ENCODE results near the gene LPCAT4. TPM values are rescaled to one million over a fixed set of nuclear protein-coding genes. Genes with fewer than 3 reads are reported as not detected.
"Not testable (repeated sequence)": the region's sequence is repeated elsewhere in the genome, so short reads cannot be mapped to it uniquely, and the experiment has no call there.

Gene LPCAT4
- total RNA-seq (2021): 46.8 and 67.0 TPM in 2 replicates
- percentile 55 among the genes with signal in this experiment for Bru-seq, nascent RNA
- percentile 80 among the genes with signal in this experiment for BruChase-seq, experiment 1, labeled RNA remaining after a 2-hour chase
- percentile 75 among the genes with signal in this experiment for BruChase-seq, experiment 2, labeled RNA remaining after a 6-hour chase
- long read RNA-seq, transcript LPCAT4-201 (14 exons, 2,262 nt): major isoform, 9 of 23 reads
- long read RNA-seq, partial matches to known transcripts: 7 of 23 reads
- long read RNA-seq, other reads (novel, unspliced or antisense): 7 of 23 reads

GRCh38 chr15:34367101-34368081 lies at the start of gene LPCAT4:
Gene LPCAT4 (minus strand): TSS chr15:34367196. CDS start chr15:34367100, 96 bp downstream.
- H3K4me2 ChIP-seq: peak within 1 kb of the TSS; percentile 86
- peak; percentile 71 to 85 for DNase-seq
- H2AFZ ChIP-seq: peak within 1 kb of the TSS; percentile 86
- intact Hi-C loops (cut with micrococcal nuclease; ENCODE audit: unreplicated experiment): loop anchor here (1.0 to 10.0 kb wide), 4 partner anchors 46 to 265 kb away; partner anchors contain the start of genes EMC4 and PGBD4
- H3K9me3 ChIP-seq (ENCODE audit: insufficient read depth, low read depth): no peaks in the 10 kb centered on the region
- TF ChIP-seq CTCF (conservative IDR thresholded peaks at IDR 0.05) (peak; percentile 84), EZH2 (IDR thresholded peaks at IDR 0.05; ENCODE audit: low read depth) (no peak)
- H3K27ac ChIP-seq: peak within 1 kb of the TSS; percentile 73
- ChIA-PET POLR2A (ENCODE audit: unreplicated experiment) (no interaction called here), CTCF (interaction anchor here (0.6 to 1.4 kb wide), 6 partner anchors 10 to 1067 kb away, joined by 3 to 5 read pairs (median 3); no protein-coding TSS in a partner anchor)
- BruUV-seq (replicated peaks): TSS peak; percentile 75
- no peaks in the 10 kb centered on the region for H3K27me3 ChIP-seq (ENCODE audit: insufficient read depth, low read depth)
- no peaks in the 10 kb centered on the region for H4K20me1 ChIP-seq (ENCODE audit: insufficient read depth)
- peaks cover 15% of the 10 kb centered on the region for H3K79me2 ChIP-seq (ENCODE audit: low read depth)
- H3K4me3 ChIP-seq: peak within 1 kb of the TSS; percentile 72
- H3K9me2 ChIP-seq (ENCODE audit: insufficient read depth): no peaks in the 10 kb centered on the region
- H3K4me1 ChIP-seq (replicated peaks; ENCODE audit: insufficient read depth): peaks cover 32% of the 10 kb centered on the region
- H3F3A ChIP-seq (ENCODE audit: insufficient read depth, low read depth): peaks cover 4% of the 10 kb centered on the region; the same call in 1 of the 2 replicates
- no peaks in the 10 kb centered on the region for H3K36me3 ChIP-seq (ENCODE audit: low read depth)

- H3K79me2 ChIP-seq (ENCODE audit: low read depth); H3K36me3 ChIP-seq (ENCODE audit: low read depth); intact Hi-C loops (cut with micrococcal nuclease; ENCODE audit: unreplicated experiment); H3K27ac ChIP-seq; H3F3A ChIP-seq (ENCODE audit: insufficient read depth, low read depth); H3K9me3 ChIP-seq (ENCODE audit: insufficient read depth, low read depth); BruUV-seq (replicated peaks); POLR2A ChIA-PET (ENCODE audit: unreplicated experiment); H3K4me2 ChIP-seq; DNase-seq; H3K4me3 ChIP-seq; H3K9me2 ChIP-seq (ENCODE audit: insufficient read depth); H3K4me1 ChIP-seq (replicated peaks; ENCODE audit: insufficient read depth); CTCF ChIA-PET; H4K20me1 ChIP-seq (ENCODE audit: insufficient read depth); H3K27me3 ChIP-seq (ENCODE audit: insufficient read depth, low read depth); H2AFZ ChIP-seq: not testable (repeated sequence)
Measured at GRCh38 chr15:34409511-34409910, 42.5 kb upstream of the LPCAT4 start.

GRCh38 chr15:34408973-34409372 lies 42.0 kb upstream of the LPCAT4 start:
- H3K4me1 ChIP-seq (replicated peaks; ENCODE audit: insufficient read depth); H3K9me3 ChIP-seq (ENCODE audit: insufficient read depth, low read depth); H3K36me3 ChIP-seq (ENCODE audit: low read depth); H3K79me2 ChIP-seq (ENCODE audit: low read depth); POLR2A ChIA-PET (ENCODE audit: unreplicated experiment); DNase-seq; H3K9me2 ChIP-seq (ENCODE audit: insufficient read depth); H4K20me1 ChIP-seq (ENCODE audit: insufficient read depth); H3K27ac ChIP-seq; H2AFZ ChIP-seq; H3K4me2 ChIP-seq; H3F3A ChIP-seq (ENCODE audit: insufficient read depth, low read depth); BruUV-seq (replicated peaks); CTCF ChIA-PET; H3K27me3 ChIP-seq (ENCODE audit: insufficient read depth, low read depth); intact Hi-C loops (cut with micrococcal nuclease; ENCODE audit: unreplicated experiment); H3K4me3 ChIP-seq: not testable (repeated sequence)

GRCh38 chr15:34403899-34404298 lies 36.9 kb upstream of the LPCAT4 start:
- H3K4me2 ChIP-seq; CTCF ChIA-PET; H3K27ac ChIP-seq; H3K36me3 ChIP-seq (ENCODE audit: low read depth); H2AFZ ChIP-seq; H3K9me3 ChIP-seq (ENCODE audit: insufficient read depth, low read depth); H3K9me2 ChIP-seq (ENCODE audit: insufficient read depth); DNase-seq; H4K20me1 ChIP-seq (ENCODE audit: insufficient read depth); intact Hi-C loops (cut with micrococcal nuclease; ENCODE audit: unreplicated experiment); H3K4me1 ChIP-seq (replicated peaks; ENCODE audit: insufficient read depth); H3K4me3 ChIP-seq; H3K79me2 ChIP-seq (ENCODE audit: low read depth); POLR2A ChIA-PET (ENCODE audit: unreplicated experiment); H3K27me3 ChIP-seq (ENCODE audit: insufficient read depth, low read depth); BruUV-seq (replicated peaks); H3F3A ChIP-seq (ENCODE audit: insufficient read depth, low read depth): not testable (repeated sequence)

- H3K79me2 ChIP-seq (ENCODE audit: low read depth); H3F3A ChIP-seq (ENCODE audit: insufficient read depth, low read depth); H3K9me2 ChIP-seq (ENCODE audit: insufficient read depth); DNase-seq; H4K20me1 ChIP-seq (ENCODE audit: insufficient read depth); H3K9me3 ChIP-seq (ENCODE audit: insufficient read depth, low read depth); H3K27ac ChIP-seq; H2AFZ ChIP-seq; POLR2A ChIA-PET (ENCODE audit: unreplicated experiment); BruUV-seq (replicated peaks); H3K4me2 ChIP-seq; H3K4me1 ChIP-seq (replicated peaks; ENCODE audit: insufficient read depth); H3K36me3 ChIP-seq (ENCODE audit: low read depth); intact Hi-C loops (cut with micrococcal nuclease; ENCODE audit: unreplicated experiment); CTCF ChIA-PET; H3K4me3 ChIP-seq; H3K27me3 ChIP-seq (ENCODE audit: insufficient read depth, low read depth): not testable (repeated sequence)
Measured at GRCh38 chr15:34403160-34403598, 36.2 kb upstream of the LPCAT4 start.

- CTCF ChIA-PET; H4K20me1 ChIP-seq (ENCODE audit: insufficient read depth); H3F3A ChIP-seq (ENCODE audit: insufficient read depth, low read depth); intact Hi-C loops (cut with micrococcal nuclease; ENCODE audit: unreplicated experiment); H3K36me3 ChIP-seq (ENCODE audit: low read depth); H3K79me2 ChIP-seq (ENCODE audit: low read depth); H2AFZ ChIP-seq; H3K4me1 ChIP-seq (replicated peaks; ENCODE audit: insufficient read depth); H3K27me3 ChIP-seq (ENCODE audit: insufficient read depth, low read depth); DNase-seq; H3K9me2 ChIP-seq (ENCODE audit: insufficient read depth); POLR2A ChIA-PET (ENCODE audit: unreplicated experiment); H3K4me2 ChIP-seq; H3K9me3 ChIP-seq (ENCODE audit: insufficient read depth, low read depth); BruUV-seq (replicated peaks); H3K4me3 ChIP-seq; H3K27ac ChIP-seq: not testable (repeated sequence)
Measured at GRCh38 chr15:34397637-34398259, 30.8 kb upstream of the LPCAT4 start.
